Measurements from ENCODE around the gene CRISP2.
"Not testable (repeated sequence)": the region's sequence is repeated elsewhere in the genome, so short reads cannot be mapped to it uniquely, and the experiment has no call there.

The CRISP2 gene

GRCh38 chr6:49713346-49713745 is at the start of gene CRISP2:
TSS of gene CRISP2 (minus strand) at chr6:49713543. CDS start at chr6:49709196, 4,347 bp downstream.
- DNase-seq (ENCODE audit: low read depth in 2 of 2) = no peak

GRCh38 chr6:49744259-49744658 is 30.9 kb upstream of the CRISP2 start, which contains the start of gene CRISP3:
TSS of gene CRISP3 (minus strand) at chr6:49744388. CDS start at chr6:49744367, 21 bp downstream.
- no peak for DNase-seq (ENCODE audit: low read depth in 2 of 2)

GRCh38 chr6:49743429-49743828 is 30.1 kb upstream of the CRISP2 start:
- DNase-seq (ENCODE audit: low read depth in 2 of 2) = no peak

GRCh38 chr6:49739423-49739822 is 26.1 kb upstream of the CRISP2 start:
- no peak for DNase-seq (ENCODE audit: low read depth in 2 of 2)

GRCh38 chr6:49736017-49736508 is 22.7 kb upstream of the CRISP2 start:
- no peak for DNase-seq (ENCODE audit: low read depth in 2 of 2)

GRCh38 chr6:49733680-49734079 is 20.3 kb upstream of the CRISP2 start:
- no peak for DNase-seq (ENCODE audit: low read depth in 2 of 2)

- no peak for DNase-seq (ENCODE audit: low read depth in 2 of 2)
Measured at GRCh38 chr6:49732781-49733180, 19.4 kb upstream of the CRISP2 start.

GRCh38 chr6:49730251-49730650 is 16.9 kb upstream of the CRISP2 start:
- DNase-seq (ENCODE audit: low read depth in 2 of 2) = no peak

GRCh38 chr6:49723917-49724316 is 10.6 kb upstream of the CRISP2 start:
- DNase-seq (ENCODE audit: low read depth in 2 of 2) = not testable (repeated sequence)

- DNase-seq (ENCODE audit: low read depth in 2 of 2) = no peak
Measured at GRCh38 chr6:49721297-49721696, 8.0 kb upstream of the CRISP2 start.

GRCh38 chr6:49720372-49720771 is 7.0 kb upstream of the CRISP2 start:
- no peak for DNase-seq (ENCODE audit: low read depth in 2 of 2)

GRCh38 chr6:49698478-49698877 is 14.9 kb downstream of the CRISP2 start:
- no peak for DNase-seq (ENCODE audit: low read depth in 2 of 2)

GRCh38 chr6:49693512-49693911 is 19.8 kb downstream of the CRISP2 start:
- no peak for DNase-seq (ENCODE audit: low read depth in 2 of 2)

GRCh38 chr6:49692534-49692933 is 20.8 kb downstream of the CRISP2 start:
- no peak for DNase-seq (ENCODE audit: low read depth in 2 of 2)

- DNase-seq (ENCODE audit: low read depth in 2 of 2) = no peak
Measured at GRCh38 chr6:49676671-49677281, 36.6 kb downstream of the CRISP2 start.

- DNase-seq (ENCODE audit: low read depth in 2 of 2) = no peak
Measured at GRCh38 chr6:49675816-49676215, 37.5 kb downstream of the CRISP2 start.

- DNase-seq (ENCODE audit: low read depth in 2 of 2) = no peak
Measured at GRCh38 chr6:49668083-49668511, 45.2 kb downstream of the CRISP2 start.

GRCh38 chr6:49666930-49667757 is 46.2 kb downstream of the CRISP2 start:
- DNase-seq (ENCODE audit: low read depth in 2 of 2) = no peak

GRCh38 chr6:49666480-49666879 is 46.9 kb downstream of the CRISP2 start:
- no peak for DNase-seq (ENCODE audit: low read depth in 2 of 2)

- DNase-seq (ENCODE audit: low read depth in 2 of 2) = no peak
Measured at GRCh38 chr6:49664817-49665216, 48.5 kb downstream of the CRISP2 start.

- DNase-seq (ENCODE audit: low read depth in 2 of 2) = not testable (repeated sequence)
Measured at GRCh38 chr6:49664054-49664453, 49.3 kb downstream of the CRISP2 start.

- DNase-seq (ENCODE audit: low read depth in 2 of 2) = no peak
Measured at GRCh38 chr6:49662892-49663261, 50.5 kb downstream of the CRISP2 start.

Measured in stimulated activated CD8-positive, alpha-beta memory T cell treated with anti-CD3 and anti-CD28 coated beads, Interleukin-7, amount 100 ng/mL, for 4 hours (primary cell).